Measurements from ENCODE around the gene PPP1CA. TPM values are rescaled to one million over a fixed set of nuclear protein-coding genes. Genes with fewer than 3 reads are reported as not detected.
A peak's percentile ranks its signal among the peaks of the same experiment; 100 is the strongest.

The PPP1CA gene
- total RNA-seq, 1 donor from 2014 or later = 144 TPM

- intact Hi-C loops (cut with DNase I) = no loop called here
- Histone ChIP-seq H3K9me3 (no peaks in the 10 kb centered on the region), H3K36me3 (no peaks in the 10 kb centered on the region), H3K27ac (peak overlapping the region; percentile 91), H3K4me3 (peak overlapping the region; percentile 71), H3K4me1 (peaks cover 67% of the 10 kb centered on the region), H3K27me3 (ENCODE audit: low read depth) (no peaks in the 10 kb centered on the region)
- DNase-seq (peak; percentile 64), ATAC-seq (peak; percentile 36 to 39)
- peak; percentile 50 for TF ChIP-seq CTCF (IDR thresholded peaks at IDR 0.05)
Observed at GRCh38 chr11:67371189-67371910, 30.3 kb downstream of the PPP1CA start.

- H3K9me3 ChIP-seq = no peaks in the 10 kb centered on the region
- intact Hi-C loops (cut with DNase I) = no loop called here
- H3K36me3 ChIP-seq = no peaks in the 10 kb centered on the region
- H3K4me3 ChIP-seq = no peak overlapping the region
- DNase-seq = no peak
- peaks cover 74% of the 10 kb centered on the region for H3K4me1 ChIP-seq
- no peak overlapping the region for H3K27ac ChIP-seq
- ATAC-seq = no peak
- no peaks in the 10 kb centered on the region for H3K27me3 ChIP-seq (ENCODE audit: low read depth)
- TF ChIP-seq CTCF (IDR thresholded peaks at IDR 0.05) = no peak
Observed at GRCh38 chr11:67370351-67371076, 31.1 kb downstream of the PPP1CA start.

GRCh38 chr11:67369801-67370284 lies 31.8 kb downstream of the PPP1CA start:
- DNase-seq (no peak), ATAC-seq (no peak)
- Histone ChIP-seq H3K36me3 (peaks cover 5% of the 10 kb centered on the region), H3K27me3 (ENCODE audit: low read depth) (no peaks in the 10 kb centered on the region), H3K27ac (no peak overlapping the region), H3K9me3 (no peaks in the 10 kb centered on the region), H3K4me1 (peaks cover 79% of the 10 kb centered on the region), H3K4me3 (no peak overlapping the region)
- intact Hi-C loops (cut with DNase I) = no loop called here
- no peak for TF ChIP-seq CTCF (IDR thresholded peaks at IDR 0.05)

GRCh38 chr11:67369275-67369674 lies 32.4 kb downstream of the PPP1CA start:
- intact Hi-C loops (cut with DNase I) = no loop called here
- Histone ChIP-seq H3K36me3 (peaks cover 10% of the 10 kb centered on the region), H3K27ac (no peak overlapping the region), H3K4me1 (peaks cover 77% of the 10 kb centered on the region), H3K27me3 (ENCODE audit: low read depth) (no peaks in the 10 kb centered on the region), H3K9me3 (no peaks in the 10 kb centered on the region), H3K4me3 (no peak overlapping the region)
- no peak for ATAC-seq
- no peak for DNase-seq
- no peak for TF ChIP-seq CTCF (IDR thresholded peaks at IDR 0.05)

- TF ChIP-seq CTCF (IDR thresholded peaks at IDR 0.05) = no peak
- Histone ChIP-seq H3K9me3 (no peaks in the 10 kb centered on the region), H3K27me3 (ENCODE audit: low read depth) (no peaks in the 10 kb centered on the region), H3K4me1 (peaks cover 71% of the 10 kb centered on the region), H3K27ac (no peak overlapping the region), H3K36me3 (peaks cover 12% of the 10 kb centered on the region), H3K4me3 (no peak overlapping the region)
- ATAC-seq (no peak), DNase-seq (no peak)
- intact Hi-C loops (cut with DNase I) = no loop called here
Observed at GRCh38 chr11:67368621-67369020, 33.0 kb downstream of the PPP1CA start.

All from lower lobe of right lung (tissue), 2 donors.